IMR-90 (cell line): ENCODE measurements around the gene CYP2A7. TPM values are rescaled to one million over a fixed set of nuclear protein-coding genes. Genes with fewer than 3 reads are reported as not detected.

ENCODE experiments used
- polyA plus RNA-seq, 3 experiments: library from polyadenylated mRNA; depleted of rRNA; stranded (reverse); fragments of >200 nt; gene quantifications; 2 replicates each; pipeline ENCODE4 v1.2.3, GENCODE V29; 2012; ENCODE audit warnings: low replicate concordance in 1 of 3
- total RNA-seq: library from RNA; depleted of rRNA; stranded (reverse); fragments of >200 nt; gene quantifications from 2 replicates; pipeline ENCODE4 v1.2.3, GENCODE V29; 2012; rRNA removed

The CYP2A7 gene
- total and polyA plus RNA-seq, 2 of the 4 experiments (the other 2 are of a cell fraction): not detected

Other genes starting within 250 kb of the CYP2A7 start
- gene NUMBL, start 191.6 kb downstream of the CYP2A7 start, total RNA-seq: 6.3 and 6.9 TPM in 2 replicates
- gene NUMBL, start 191.6 kb downstream of the CYP2A7 start, polyA plus RNA-seq (2012; rRNA removed): 29.0 and 29.8 TPM in 2 replicates
- 14.2 and 14.9 TPM in 2 replicates for gene COQ8B, start 165.3 kb downstream of the CYP2A7 start, total RNA-seq
- gene COQ8B, start 165.3 kb downstream of the CYP2A7 start, polyA plus RNA-seq (2012; rRNA removed): 23.2 and 23.5 TPM in 2 replicates
- 7.7 and 8.6 TPM in 2 replicates for gene ITPKC, start 165.1 kb downstream of the CYP2A7 start, total RNA-seq
- gene ITPKC, start 165.1 kb downstream of the CYP2A7 start, polyA plus RNA-seq (2012; rRNA removed): 8.6 and 9.4 TPM in 2 replicates
- 0.28 and 0.54 TPM in 2 replicates for gene ACTMAP, start 131.8 kb downstream of the CYP2A7 start, total RNA-seq
- 4.9 and 5.4 TPM in 2 replicates for gene ACTMAP, start 131.8 kb downstream of the CYP2A7 start, polyA plus RNA-seq (2012; rRNA removed)
- 28.3 and 30.3 TPM in 2 replicates for gene SNRPA, start 131.0 kb downstream of the CYP2A7 start, total RNA-seq
- 81.3 and 158 TPM in 2 replicates for gene SNRPA, start 131.0 kb downstream of the CYP2A7 start, polyA plus RNA-seq (2012; rRNA removed)
- not detected in 2 replicates for gene MIA, start 106.7 kb downstream of the CYP2A7 start, total RNA-seq
- 0.44 TPM in 1 of 2 replicates, not detected in the other for gene MIA, start 106.7 kb downstream of the CYP2A7 start, polyA plus RNA-seq (2012; rRNA removed)
- gene RAB4B, start 104.0 kb downstream of the CYP2A7 start, total RNA-seq: 7.9 and 8.3 TPM in 2 replicates
- 21.4 and 25.9 TPM in 2 replicates for gene RAB4B, start 104.0 kb downstream of the CYP2A7 start, polyA plus RNA-seq (2012; rRNA removed)
- gene EGLN2, start 83.0 kb downstream of the CYP2A7 start, total RNA-seq: 50.5 and 54.1 TPM in 2 replicates
- gene EGLN2, start 83.0 kb downstream of the CYP2A7 start, polyA plus RNA-seq (2012; rRNA removed): 60.2 and 62.7 TPM in 2 replicates
- gene CYP2A6, start 31.8 kb downstream of the CYP2A7 start, total RNA-seq: not detected in 2 replicates
- not detected in 2 replicates for gene CYP2A6, start 31.8 kb downstream of the CYP2A7 start, polyA plus RNA-seq (2012; rRNA removed)
- not detected in 2 replicates for gene CYP2B6, start 109.1 kb upstream of the CYP2A7 start, total RNA-seq
- not detected in 2 replicates for gene CYP2B6, start 109.1 kb upstream of the CYP2A7 start, polyA plus RNA-seq (2012; rRNA removed)
- not detected in 2 replicates for gene CYP2A13, start 206.2 kb upstream of the CYP2A7 start, total RNA-seq
- gene CYP2A13, start 206.2 kb upstream of the CYP2A7 start, polyA plus RNA-seq (2012; rRNA removed): not detected in 2 replicates
- not detected in 2 replicates for gene CYP2F1, start 232.2 kb upstream of the CYP2A7 start, total RNA-seq
- gene CYP2F1, start 232.2 kb upstream of the CYP2A7 start, polyA plus RNA-seq (2012; rRNA removed): not detected in 2 replicates